ENCODE data around the gene BSN. TPM values are rescaled to one million over a fixed set of nuclear protein-coding genes. Genes with fewer than 3 reads are reported as not detected.

The BSN gene
- total and polyA plus RNA-seq, 12 donors = 0.06 to 1.4 (median 0.62) TPM

GRCh38 chr3:49617390-49618013, 63.2 kb downstream of the BSN start:
- H3K36me3 ChIP-seq = no peaks in the 10 kb centered on the region
- H3K9me3 ChIP-seq = peaks cover 0 to 5% (median 0%) of the 10 kb centered on the region in 11 donors
- no peaks in the 10 kb centered on the region for H3K4me1 ChIP-seq
- DNase-seq (no peak), ATAC-seq (no peak)
- WGBS, 2 donors = 89 to 94% methylated on average over 7 of the region's 7 CpGs
- H3K4me3 ChIP-seq = no peak overlapping the region
- intact Hi-C loops (cut with DNase I) = no loop called here
- TF ChIP-seq CTCF (IDR thresholded peaks at IDR 0.05) = no peak
- H3K27me3 ChIP-seq = no peaks in the 10 kb centered on the region
- no peak overlapping the region for H3K27ac ChIP-seq

GRCh38 chr3:49618412-49618811, 64.1 kb downstream of the BSN start:
- Histone ChIP-seq H3K4me1 (no peaks in the 10 kb centered on the region), H3K36me3 (no peaks in the 10 kb centered on the region), H3K27ac (no peak overlapping the region), H3K9me3 (no peaks in the 10 kb centered on the region), H3K4me3 (no peak overlapping the region), H3K27me3 (no peaks in the 10 kb centered on the region)
- intact Hi-C loops (cut with DNase I) = no loop called here
- WGBS, 2 donors = 55 to 64% methylated on average over 4 of the region's 4 CpGs
- no peak for TF ChIP-seq CTCF (IDR thresholded peaks at IDR 0.05)
- DNase-seq (no peak), ATAC-seq (no peak)

DNA sequence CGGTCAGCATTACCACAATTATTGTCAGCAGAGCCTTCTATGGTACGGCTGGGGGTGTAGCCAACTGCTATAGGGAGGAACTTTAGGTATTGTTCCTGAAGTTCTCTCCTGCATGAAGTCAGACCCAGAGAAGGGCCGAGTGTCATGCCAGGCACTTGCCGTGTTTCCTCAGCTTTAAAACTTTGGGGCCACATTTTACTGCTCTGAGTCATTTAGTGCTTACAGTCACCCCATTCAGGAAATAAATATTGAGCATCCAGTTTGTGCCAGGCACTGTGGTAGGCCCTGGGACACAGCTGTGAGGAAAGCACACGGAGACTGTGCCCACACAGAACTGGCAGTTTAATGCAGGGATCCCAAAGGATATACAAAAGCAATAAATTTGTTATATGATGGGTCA, 65.4 kb downstream of the BSN start:
- TF ChIP-seq CTCF (IDR thresholded peaks at IDR 0.05) = no peak
- Histone ChIP-seq H3K36me3 (no peaks in the 10 kb centered on the region), H3K9me3 (no peaks in the 10 kb centered on the region), H3K4me3 (no peak overlapping the region), H3K27ac (no peak overlapping the region), H3K4me1 (no peaks in the 10 kb centered on the region), H3K27me3 (no peaks in the 10 kb centered on the region)
- intact Hi-C loops (cut with DNase I) = no loop called here
- 84 to 89% methylated on average over 5 of the region's 5 CpGs for whole genome bisulfite sequencing, 2 donors
- ATAC-seq (no peak), DNase-seq (no peak)

DNA sequence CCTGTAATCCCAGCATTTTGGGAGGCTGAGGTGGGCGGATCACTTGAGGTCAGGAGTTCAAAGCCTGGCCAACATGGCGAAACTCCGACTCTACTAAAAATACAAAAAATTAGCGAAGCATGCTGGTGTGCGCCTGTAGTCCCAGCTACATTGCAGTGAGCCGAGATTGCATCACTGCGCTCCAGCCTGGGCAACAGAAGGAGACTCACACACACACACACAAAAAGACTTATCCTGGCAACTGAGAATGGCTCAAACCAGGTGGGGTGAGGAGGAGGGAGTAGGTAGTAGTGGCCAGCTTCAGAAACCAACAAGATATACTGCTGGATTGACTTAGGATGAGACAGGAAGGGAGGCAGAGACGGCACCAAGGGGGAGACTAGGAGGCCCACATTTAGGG, 66.5 kb downstream of the BSN start:
- intact Hi-C loops (cut with DNase I) = no loop called here
- ATAC-seq = no peak
- 91 to 94% methylated on average over 8 of the region's 8 CpGs for WGBS, 2 donors

More for the DNA sequence above, 66.5 kb downstream of the BSN start:
- H3K27ac ChIP-seq = no peak overlapping the region
- no peak for DNase-seq
- no peaks in the 10 kb centered on the region for H3K9me3 ChIP-seq
- H3K4me1 ChIP-seq = no peaks in the 10 kb centered on the region
- no peaks in the 10 kb centered on the region for H3K27me3 ChIP-seq
- H3K4me3 ChIP-seq = no peak overlapping the region
- no peak for TF ChIP-seq CTCF (IDR thresholded peaks at IDR 0.05)
- no peaks in the 10 kb centered on the region for H3K36me3 ChIP-seq

Data from heart right ventricle (tissue), 16 donors.